Stimulated activated CD4-positive, alpha-beta T cell treated with anti-CD3 and anti-CD28 coated beads, Interleukin-2, amount 100 ng/mL, for 4 hours (primary cell): ENCODE data around the gene PLD5.
"Not testable (repeated sequence)": the region's sequence is repeated elsewhere in the genome, so short reads cannot be mapped to it uniquely, and the experiment has no call there.

ENCODE experiments used
- DNase-seq: peaks from one replicate; pipeline ENCODE4 v3.0.0-alpha.2; 2020; ENCODE audit warnings: low read depth

The PLD5 gene

GRCh38 chr1:242426271-242426905, 98.1 kb downstream of the PLD5 start:
- DNase-seq, result no peak

GRCh38 chr1:242425232-242425631, 99.3 kb downstream of the PLD5 start:
- DNase-seq, result no peak

GRCh38 chr1:242416657-242417056, 107.8 kb downstream of the PLD5 start:
- DNase-seq, result no peak

- DNase-seq, result no peak
Measured at GRCh38 chr1:242412921-242413320, 111.6 kb downstream of the PLD5 start.

- no peak for DNase-seq
Measured at GRCh38 chr1:242411901-242412300, 112.6 kb downstream of the PLD5 start.

- DNase-seq, result no peak
Measured at GRCh38 chr1:242405947-242406346, 118.5 kb downstream of the PLD5 start.

GRCh38 chr1:242404296-242404695, 120.2 kb downstream of the PLD5 start:
- no peak for DNase-seq

GRCh38 chr1:242402956-242403355, 121.5 kb downstream of the PLD5 start:
- no peak for DNase-seq

GRCh38 chr1:242401937-242402336, 122.6 kb downstream of the PLD5 start:
- no peak for DNase-seq

GRCh38 chr1:242398351-242398750, 126.1 kb downstream of the PLD5 start:
- no peak for DNase-seq

- DNase-seq, result no peak
Measured at GRCh38 chr1:242391896-242392295, 132.6 kb downstream of the PLD5 start.

GRCh38 chr1:242376121-242376520, 148.4 kb downstream of the PLD5 start:
- not testable (repeated sequence) for DNase-seq

- DNase-seq, result not testable (repeated sequence)
Measured at GRCh38 chr1:242350446-242350845, 174.1 kb downstream of the PLD5 start.

- no peak for DNase-seq
Measured at GRCh38 chr1:242349636-242350035, 174.9 kb downstream of the PLD5 start.

- DNase-seq, result not testable (repeated sequence)
Measured at GRCh38 chr1:242330865-242331264, 193.6 kb downstream of the PLD5 start.

- not testable (repeated sequence) for DNase-seq
Measured at GRCh38 chr1:242327381-242327780, 197.1 kb downstream of the PLD5 start.

GRCh38 chr1:242321981-242322380, 202.5 kb downstream of the PLD5 start:
- not testable (repeated sequence) for DNase-seq

GRCh38 chr1:242318140-242318539, 206.4 kb downstream of the PLD5 start:
- no peak for DNase-seq

GRCh38 chr1:242314865-242315264, 209.6 kb downstream of the PLD5 start:
- DNase-seq, result not testable (repeated sequence)

GRCh38 chr1:242314085-242314649, 210.3 kb downstream of the PLD5 start:
- DNase-seq, result not testable (repeated sequence)

- DNase-seq, result not testable (repeated sequence)
Measured at GRCh38 chr1:242308681-242309080, 215.8 kb downstream of the PLD5 start.

- DNase-seq, result not testable (repeated sequence)
Measured at GRCh38 chr1:242293781-242294180, 230.7 kb downstream of the PLD5 start.

GRCh38 chr1:242288067-242288466, 236.4 kb downstream of the PLD5 start:
- DNase-seq, result not testable (repeated sequence)
